ENCODE results near the gene RNF6.

GRCh38 chr13:26216042-26216441 is 6.1 kb downstream of the RNF6 start:
- TF ChIP-seq TCF12 (IDR thresholded peaks at IDR 0.05) (no peak), CTCF (IDR thresholded peaks at IDR 0.05) (no peak), IRF3 (IDR thresholded peaks at IDR 0.05; ENCODE audit: low read depth, low read length) (no peak), FOSL2 (IDR thresholded peaks at IDR 0.05; ENCODE audit: borderline replicate concordance, low read depth) (no peak), POLR2AphosphoS5 (IDR thresholded peaks at IDR 0.05; ENCODE audit: low read depth, low read length) (no peak), USF2 (IDR thresholded peaks at IDR 0.05; ENCODE audit: borderline replicate concordance, low read depth, low read length) (no peak)
